ENCODE data around the gene GJA4.

The GJA4 gene

DNA sequence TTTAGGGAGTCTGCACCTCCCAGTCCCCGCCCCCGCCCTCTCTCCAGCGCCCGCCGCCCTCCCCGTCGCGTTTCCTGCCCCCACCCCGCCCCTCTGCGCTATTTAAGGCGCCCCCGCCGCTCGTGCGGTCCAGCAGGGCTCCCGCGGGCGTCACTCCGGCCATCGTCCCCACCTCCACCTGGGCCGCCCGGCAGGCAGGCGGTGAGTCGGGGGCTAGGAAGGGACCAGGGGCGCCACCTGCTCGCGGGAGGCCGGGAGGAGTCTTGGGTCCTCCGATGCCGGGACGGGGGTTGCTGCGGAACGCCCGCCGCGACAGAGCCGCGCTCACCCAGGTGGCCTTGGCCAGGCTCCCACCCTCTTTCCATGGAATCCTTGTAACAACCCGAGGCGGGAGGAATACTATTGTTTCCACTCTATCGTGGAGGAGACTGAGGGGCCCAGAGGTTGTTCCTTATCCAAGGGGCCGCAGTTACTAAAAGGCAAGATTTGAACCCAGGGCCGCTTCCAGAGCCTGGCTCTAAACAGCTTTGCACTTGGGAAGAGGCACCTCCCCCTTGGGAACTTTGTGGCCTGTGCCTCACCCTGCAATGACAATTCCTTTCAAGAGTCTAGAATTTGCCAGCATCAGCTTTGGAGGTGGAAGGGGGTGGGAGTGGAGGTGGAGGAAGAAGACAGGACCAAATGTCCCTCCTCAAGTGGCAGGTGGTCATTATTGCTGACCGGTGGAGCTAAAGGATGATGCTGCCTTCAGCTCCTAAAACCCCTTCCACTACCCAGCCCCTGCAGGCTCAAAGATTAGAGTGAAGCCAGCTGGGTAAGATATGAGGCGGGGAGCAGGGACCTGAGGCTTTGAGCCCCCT is at the start of gene GJA4:
GJA4 (plus strand) TSS at position 132 of the 860 bp plus-strand sequence. CDS start 1,215 bp downstream, outside the sequence.
- DNase-seq, result no peak

DNA sequence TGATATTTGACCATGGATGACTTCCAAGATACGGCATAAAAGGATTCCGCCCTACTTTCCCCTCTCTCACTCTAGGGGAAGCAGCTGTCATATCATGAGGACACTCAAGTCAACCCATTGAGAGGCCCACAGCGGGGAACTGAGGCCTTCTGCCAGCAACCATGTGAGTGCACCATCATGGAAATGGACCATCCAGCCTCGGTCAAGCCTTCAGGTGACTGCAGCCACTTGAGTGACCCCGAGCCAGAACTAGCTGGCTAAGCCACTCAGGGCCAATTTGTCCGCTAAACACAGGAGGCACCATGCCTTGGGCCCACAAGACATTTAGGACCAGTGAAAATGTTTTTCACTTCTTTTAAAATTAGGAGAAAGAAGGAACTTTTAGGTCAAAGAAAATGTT is 49.0 kb upstream of the GJA4 start:
- DNase-seq, result no peak

DNA sequence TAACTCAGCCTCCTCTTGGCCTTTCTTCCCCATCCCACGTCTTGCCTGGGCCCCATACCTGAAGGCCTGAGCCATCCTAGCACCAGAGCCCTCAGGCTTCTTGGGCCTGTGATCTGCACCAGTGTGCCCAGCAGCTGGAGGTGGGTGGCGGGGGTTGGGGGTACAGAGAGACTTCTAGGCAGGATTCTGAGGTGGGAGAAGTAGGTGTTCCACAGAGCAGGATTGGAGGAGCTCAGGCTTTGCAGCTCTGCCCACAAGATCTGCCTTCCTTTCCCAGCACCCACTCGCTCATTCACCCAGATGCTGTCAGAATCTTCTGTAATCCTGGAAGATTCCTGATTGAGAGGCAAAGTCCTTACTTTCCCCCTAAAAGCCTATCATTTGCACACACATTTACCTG is 47.9 kb upstream of the GJA4 start:
- no peak for DNase-seq

DNA sequence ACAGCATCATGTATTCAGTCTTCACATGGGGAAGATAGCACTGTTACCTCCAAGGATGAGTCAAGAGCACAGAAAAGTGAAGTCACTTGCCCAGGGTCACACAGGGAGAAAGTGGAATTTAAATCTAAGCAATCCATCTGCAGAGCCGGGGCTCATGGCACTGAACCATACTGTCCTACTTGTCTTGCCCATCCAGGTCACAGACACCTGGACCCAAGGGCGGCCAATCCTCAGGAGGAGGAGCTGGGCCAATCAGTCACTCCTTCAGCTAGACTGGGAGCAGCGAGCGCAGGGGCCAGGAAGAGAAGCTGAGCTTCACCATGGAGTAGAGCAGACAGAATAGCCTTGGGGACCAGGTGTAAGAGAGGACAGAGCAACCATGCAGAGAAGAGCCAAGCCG is 47.1 kb upstream of the GJA4 start:
- no peak for DNase-seq

DNA sequence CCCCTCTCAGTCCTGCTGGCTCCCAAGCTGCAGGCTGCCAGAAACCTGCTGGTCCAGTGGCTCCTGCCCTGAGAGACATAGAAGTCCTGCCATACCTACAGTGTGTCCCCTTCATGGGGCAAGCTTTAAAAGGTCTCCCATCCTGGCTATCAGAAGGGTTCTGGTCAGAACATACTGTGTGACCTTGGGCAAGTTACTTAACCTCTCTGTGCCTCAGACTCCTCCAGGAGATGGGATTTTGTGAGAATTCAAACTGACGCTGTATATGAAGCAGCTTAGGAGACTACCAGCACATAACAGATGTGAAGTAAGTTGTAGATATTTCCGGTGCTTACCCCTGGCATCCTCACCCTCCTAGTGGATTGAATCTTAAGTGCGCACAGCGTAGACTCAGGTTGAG is 46.7 kb upstream of the GJA4 start:
- DNase-seq, result no peak

DNA sequence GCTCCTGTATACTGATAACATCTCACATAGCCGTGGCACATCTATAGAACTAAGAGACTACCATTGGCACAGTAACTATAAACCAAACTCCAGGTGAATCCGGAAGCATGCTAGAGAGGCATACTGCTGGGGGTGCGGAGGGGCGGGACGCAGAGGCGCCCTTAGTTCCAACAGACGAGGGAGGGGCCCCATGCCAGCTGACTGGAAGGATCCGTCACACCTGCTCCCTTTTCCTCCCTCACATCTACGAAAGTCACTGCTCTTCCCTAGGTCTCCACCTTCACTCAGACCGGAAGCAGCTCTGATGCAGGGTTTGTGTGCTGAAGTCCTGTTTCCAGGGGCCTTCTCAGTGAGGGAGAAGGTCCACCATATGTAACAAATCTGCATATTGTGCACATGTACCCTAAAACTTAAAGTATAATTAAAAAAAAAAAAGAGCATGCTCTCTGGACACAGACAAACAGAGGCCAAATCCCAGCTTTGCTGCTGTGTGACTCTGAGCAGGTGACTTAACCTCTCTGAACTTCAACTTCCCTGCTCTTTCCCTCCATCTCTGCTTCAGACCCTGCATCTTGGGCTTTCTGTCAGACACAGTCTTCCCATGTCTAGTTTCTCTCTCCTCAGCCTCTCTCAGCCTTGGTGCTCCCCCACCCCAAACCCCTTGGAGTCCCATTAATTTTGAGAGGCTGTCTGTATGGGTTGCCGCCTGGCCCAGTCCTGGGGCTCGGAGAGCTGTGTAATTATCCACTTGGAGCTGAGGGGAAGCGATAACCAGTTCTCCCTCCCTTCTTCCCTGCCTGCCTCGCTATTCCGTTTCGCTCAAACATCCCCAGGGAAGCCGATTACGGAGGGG is 45.8 kb upstream of the GJA4 start:
- DNase-seq, result no peak

DNA sequence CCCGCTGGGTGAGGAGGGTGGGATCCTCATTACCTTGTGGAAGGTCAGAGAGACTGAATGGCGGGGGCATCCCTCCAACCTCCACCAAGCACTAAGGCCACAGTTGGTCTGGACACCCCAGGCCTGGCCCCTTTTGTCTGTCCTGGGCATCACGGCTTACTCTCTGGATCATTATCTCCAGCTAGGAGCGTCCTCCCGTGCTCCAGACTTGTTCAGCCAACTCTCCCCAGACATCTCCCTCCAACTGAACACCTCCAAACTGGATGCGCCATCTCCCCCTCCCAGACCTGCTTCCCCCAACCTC is 45.2 kb upstream of the GJA4 start:
- DNase-seq, result no peak

DNA sequence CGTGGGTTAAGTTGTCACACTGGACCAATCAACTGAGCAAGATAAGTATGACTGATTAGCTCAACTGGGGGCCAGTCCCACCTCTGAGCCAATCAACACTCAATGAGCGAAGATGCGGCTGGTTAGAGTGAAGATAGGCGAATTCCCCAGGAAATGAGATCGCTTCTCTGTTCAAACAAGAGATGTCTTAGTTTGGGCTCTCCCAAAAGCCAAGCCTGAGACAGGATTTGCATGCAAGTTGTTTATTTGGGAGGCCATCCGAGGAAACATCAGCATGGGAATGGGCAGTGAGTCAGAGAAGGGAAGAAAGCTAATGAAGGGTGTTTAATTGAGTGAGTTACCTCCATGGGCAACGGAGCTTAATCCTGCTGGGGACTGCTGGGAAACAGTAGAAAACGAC is 42.8 kb upstream of the GJA4 start:
- no peak for DNase-seq

DNA sequence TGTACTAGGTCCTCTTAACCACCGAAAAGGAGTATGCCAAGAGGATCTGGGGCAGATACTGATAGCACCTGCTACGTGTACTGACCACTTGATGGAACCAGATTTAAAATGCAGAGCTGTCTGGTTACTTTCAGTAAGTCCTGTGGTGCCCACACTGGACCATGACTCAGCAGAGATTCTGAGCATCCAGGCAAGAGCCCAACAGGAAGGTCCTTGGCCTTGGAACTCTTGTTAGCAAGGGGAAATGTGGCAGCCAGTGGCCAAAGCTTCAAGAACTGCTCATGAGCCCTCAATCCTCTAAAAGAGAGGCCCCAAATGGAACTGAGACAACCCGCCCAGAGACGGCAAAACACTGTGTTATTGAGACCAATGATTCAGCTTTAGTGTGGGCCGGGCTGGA is 42.2 kb upstream of the GJA4 start:
- DNase-seq, result no peak

DNA sequence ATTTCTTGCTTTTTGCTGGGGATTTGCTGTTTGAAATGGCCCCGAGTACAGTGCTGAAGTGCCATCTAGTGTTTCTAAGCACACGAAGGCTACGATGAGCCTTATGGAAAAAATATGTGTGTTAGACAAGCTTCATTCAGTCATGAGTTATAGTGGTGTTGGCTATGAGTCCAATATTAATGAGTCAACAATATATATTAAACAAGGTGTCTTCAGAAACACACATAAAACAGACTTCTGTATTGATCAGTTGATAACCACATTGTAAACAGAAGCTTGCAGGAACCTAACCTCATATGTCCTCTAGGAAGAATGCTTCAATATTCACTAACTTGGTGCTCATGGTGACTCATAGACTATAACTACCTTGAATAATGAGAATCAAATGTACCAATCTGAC is 39.6 kb upstream of the GJA4 start:
- no peak for DNase-seq

DNA sequence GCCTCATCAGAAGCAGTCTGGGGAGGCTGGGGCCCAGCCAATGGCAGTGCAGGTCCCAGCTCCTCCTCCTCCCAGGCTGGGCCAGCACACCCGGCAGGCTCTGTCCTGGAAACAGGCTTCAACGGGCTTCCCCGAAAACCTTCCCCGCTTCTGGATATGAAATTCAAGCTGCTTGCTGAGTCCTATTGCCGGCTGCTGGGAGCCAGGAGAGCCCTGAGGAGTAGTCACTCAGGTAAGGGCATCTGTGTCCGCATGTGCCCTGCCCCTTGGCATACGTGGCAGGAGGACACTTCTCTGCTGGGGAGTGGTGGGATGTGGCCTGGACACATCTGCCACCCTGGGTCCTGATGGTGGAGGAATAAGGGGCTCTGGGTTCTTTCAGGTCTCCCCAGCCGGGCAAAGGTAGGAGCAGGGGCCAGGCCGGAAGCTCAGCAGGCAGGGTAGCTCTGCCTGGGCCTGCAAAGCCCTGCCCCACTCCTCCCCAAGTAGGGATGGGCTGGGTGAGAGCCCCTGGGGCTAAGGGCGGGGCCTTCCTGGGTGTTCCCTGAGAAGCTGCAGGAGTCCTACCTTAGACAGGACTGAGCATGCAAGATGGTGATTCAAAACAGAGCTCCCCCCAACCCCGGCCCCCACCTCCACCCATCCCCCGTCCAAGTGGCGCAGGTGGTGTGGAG is 37.7 kb upstream of the GJA4 start, which contains the start of gene GJB5:
GJB5 (plus strand) TSS at position 84 of the 674 bp plus-strand sequence. CDS start 2,284 bp downstream, outside the sequence.
- DNase-seq, result no peak

DNA sequence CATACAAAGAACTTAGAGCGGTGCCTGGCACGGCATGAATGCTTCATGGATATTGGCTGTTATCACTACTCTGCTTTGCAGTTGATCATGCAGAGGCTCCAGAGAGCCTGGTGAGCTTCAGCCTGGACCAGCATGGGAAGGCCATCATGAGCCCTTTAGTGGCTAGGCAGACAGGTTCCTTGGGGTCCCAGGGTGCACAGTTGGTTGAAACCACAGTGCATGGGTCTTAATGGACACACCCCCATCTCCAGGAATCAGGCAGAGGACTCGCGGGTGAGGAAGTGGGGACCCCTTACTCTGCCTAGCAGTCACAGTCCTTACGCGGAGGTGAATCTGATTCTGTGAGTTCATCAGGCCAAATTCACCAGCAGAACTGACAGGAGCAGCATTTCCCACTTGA is 36.8 kb upstream of the GJA4 start:
- no peak for DNase-seq

DNA sequence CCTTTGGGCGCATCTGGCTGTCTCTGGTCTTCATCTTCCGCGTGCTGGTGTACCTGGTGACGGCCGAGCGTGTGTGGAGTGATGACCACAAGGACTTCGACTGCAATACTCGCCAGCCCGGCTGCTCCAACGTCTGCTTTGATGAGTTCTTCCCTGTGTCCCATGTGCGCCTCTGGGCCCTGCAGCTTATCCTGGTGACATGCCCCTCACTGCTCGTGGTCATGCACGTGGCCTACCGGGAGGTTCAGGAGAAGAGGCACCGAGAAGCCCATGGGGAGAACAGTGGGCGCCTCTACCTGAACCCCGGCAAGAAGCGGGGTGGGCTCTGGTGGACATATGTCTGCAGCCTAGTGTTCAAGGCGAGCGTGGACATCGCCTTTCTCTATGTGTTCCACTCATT is 35.4 kb upstream of the GJA4 start:
- DNase-seq, result no peak

DNA sequence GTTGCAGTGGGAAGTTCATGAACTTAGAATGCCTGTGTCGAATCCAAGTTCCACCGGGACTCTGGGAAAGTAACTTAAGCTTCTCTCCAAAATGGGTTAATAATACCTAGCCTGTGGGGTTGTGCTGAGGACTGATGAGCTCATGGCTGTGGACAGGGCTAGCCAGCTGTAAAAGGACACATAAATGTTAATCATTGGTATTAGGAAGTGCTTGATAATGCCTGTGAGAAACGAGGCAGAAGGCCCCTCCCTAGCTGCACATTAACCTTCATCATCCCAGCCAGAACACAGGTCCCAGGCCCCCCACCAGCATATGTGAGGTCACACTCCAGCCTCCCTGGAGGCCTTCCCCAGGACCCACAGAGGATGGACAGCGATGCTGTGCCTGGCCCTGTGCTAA is 34.0 kb upstream of the GJA4 start:
- DNase-seq, result no peak

DNA sequence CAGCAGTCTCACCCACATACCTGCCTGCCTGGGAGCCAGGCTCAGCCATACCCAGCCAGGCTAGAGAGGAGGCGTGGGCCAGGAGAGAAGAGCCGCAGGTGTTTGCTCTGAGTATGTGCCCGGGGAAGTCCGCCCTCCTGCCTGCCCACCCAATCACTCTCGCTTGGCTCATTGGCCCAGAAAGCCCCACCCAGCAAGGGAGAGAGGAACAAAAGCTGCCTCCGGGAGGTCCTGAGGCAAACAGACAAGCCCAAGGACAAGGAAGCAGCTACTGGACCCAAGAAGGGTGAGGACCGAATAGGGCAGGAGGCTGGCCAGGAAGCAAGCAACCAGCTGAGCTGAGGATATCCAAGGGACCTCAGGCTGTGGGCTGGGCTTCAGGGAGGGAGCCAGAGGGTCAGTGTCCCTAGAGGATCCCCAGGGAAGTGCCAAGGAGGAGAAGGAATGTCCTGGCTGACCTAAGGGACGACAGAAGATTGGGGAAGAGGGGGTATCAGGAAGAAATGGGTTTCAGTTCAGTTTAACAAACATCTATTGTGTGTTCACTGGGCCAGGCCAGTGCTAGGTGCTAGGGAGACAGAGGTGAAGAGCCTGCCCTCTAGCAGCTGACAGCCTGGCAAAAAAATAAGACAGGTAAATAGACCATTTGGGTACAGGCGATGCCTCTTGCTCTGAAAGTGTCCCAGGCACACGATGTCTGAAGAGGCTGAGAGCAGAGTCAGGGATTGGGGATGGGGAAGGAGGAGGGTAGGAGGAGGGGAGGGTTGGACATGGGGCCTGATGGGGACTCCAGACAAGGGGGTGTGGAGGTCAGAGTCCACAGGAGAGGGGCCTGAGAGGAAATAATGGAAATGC is 33.1 kb upstream of the GJA4 start, which contains the start of gene GJB4:
GJB4 (plus strand) TSS at position 238 of the 855 bp plus-strand sequence. CDS start 1,515 bp downstream, outside the sequence.
- DNase-seq, result no peak

DNA sequence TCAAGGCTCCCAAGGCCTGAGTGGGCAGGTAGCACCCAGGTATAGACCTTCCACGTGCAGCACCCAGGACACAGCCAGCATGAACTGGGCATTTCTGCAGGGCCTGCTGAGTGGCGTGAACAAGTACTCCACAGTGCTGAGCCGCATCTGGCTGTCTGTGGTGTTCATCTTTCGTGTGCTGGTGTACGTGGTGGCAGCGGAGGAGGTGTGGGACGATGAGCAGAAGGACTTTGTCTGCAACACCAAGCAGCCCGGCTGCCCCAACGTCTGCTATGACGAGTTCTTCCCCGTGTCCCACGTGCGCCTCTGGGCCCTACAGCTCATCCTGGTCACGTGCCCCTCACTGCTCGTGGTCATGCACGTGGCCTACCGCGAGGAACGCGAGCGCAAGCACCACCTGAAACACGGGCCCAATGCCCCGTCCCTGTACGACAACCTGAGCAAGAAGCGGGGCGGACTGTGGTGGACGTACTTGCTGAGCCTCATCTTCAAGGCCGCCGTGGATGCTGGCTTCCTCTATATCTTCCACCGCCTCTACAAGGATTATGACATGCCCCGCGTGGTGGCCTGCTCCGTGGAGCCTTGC is 31.5 kb upstream of the GJA4 start:
- DNase-seq, result no peak

DNA sequence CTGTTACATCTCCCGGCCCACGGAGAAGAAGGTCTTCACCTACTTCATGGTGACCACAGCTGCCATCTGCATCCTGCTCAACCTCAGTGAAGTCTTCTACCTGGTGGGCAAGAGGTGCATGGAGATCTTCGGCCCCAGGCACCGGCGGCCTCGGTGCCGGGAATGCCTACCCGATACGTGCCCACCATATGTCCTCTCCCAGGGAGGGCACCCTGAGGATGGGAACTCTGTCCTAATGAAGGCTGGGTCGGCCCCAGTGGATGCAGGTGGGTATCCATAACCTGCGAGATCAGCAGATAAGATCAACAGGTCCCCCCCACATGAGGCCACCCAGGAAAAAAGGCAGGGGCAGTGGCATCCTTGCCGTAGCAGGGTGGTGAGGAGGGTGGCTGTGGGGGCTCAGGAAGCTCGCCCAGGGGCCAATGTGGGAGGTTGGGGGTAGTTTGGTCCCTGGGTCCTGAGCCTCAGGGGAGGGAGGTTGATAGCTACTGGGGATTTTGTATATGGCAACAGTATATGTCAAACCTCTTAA is 31.0 kb upstream of the GJA4 start:
- DNase-seq, result no peak

DNA sequence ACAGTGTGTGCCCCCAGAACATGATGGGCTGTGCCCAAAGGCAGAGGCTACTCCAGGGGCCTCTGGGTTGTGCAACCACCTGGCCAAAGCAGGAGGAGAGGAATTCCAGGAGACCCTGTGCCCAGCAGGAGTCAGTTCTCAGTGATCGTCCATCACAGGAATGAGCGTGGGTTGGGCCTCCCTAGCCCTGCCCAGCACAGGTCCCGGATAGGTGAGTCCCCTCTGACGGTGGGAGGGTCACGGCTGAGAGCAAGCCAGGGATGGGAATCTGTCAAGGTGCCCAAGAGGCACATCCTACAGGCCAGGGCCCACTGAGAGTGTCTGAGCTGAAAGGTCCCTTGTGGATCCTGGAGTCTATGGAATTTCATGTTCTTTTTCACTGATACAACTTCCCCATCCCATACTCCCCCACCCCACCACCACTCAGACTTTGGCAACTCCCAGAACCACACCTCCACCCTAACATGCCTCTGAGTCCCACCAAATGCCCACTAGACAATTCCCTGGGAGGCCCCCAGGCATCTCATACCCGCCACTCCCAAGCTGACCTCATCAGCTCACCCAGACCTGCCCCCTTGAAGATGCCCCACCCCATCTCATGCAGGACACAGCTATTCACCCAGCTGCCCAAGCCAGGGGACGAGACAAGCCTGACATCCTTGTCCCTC is 30.2 kb upstream of the GJA4 start:
- DNase-seq, result no peak

DNA sequence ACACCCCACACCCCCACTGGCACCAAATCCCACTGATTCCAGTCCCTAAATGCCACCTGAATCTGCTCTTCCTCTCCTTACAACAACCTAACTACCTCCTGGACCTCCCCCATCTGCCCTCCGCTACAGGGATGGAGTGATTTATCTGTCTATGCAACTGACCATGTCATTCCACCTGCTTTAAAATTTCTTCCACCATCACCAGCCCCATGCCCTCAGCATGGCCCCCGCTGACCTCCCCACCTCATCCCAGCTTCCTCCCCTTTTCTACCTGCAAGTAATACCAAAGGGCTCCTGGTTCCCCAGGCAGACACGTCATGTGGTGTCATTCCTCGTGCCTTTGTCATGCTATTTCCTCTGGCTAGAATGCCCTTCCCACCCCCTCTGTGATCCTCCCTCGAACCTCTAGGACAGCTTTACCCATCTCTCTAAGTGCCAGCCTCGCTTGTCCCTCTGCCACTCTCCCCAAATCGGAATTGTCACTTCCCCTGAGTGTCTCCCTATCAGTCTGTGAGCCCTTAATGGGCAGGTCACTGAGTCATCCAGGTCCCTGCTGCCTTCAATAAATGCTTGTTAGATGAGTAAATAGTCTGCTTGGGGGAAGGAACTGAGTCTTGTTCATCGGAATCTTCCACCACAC is 29.5 kb upstream of the GJA4 start:
- no peak for DNase-seq

DNA sequence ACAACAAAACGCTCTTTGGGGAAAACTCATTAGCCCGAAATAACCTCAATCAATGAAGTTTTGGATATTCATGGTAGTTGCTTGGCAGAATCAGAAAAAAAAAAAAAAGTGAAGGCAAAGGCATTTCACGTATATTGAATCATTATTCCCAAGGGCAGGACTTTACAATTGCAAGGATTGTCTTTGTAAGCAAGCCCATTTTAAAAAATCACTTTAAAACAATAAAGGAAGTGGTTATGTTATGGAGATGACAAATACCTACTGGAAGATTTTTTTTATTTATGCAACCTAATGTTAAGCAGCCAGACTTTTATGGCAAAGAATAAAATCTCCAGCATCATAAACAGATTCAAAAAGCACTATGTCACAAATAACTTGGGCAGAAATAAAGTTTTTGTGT is 23.9 kb upstream of the GJA4 start:
- DNase-seq, result no peak

Measured in stimulated activated CD4-positive, alpha-beta T cell treated with anti-CD3 and anti-CD28 coated beads, Interleukin-2, amount 100 ng/mL, for 24 hours (primary cell).